ENCODE measurements around the gene LRRC66.

Gene LRRC66

DNA sequence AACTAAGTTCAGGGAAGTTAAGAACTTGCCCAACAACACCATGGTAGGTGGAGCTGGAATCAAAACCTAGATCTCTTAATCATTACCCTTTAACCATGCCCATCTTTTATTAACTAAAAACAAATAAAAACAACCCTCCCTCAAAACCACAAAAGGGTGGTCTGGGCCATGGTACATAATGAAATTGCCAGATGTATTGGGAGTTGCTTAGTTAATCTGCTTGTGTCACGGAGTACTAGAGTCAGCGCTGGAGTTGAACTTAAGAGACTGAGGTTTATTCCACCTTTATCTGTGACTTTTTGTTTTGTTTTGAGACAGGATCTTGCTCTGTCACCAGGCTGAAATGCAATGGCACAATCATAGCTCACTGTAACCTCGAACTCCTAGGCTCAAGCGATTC is 13.3 kb downstream of the LRRC66 start:
- TF ChIP-seq POLR2A (IDR thresholded peaks at IDR 0.05; ENCODE audit: low read depth, low read length): no peak
- no peak for TF ChIP-seq POLR2AphosphoS5 (IDR thresholded peaks at IDR 0.05; ENCODE audit: low read depth, low read length)
- TF ChIP-seq TAF1 (IDR thresholded peaks at IDR 0.05; ENCODE audit: borderline replicate concordance, low read depth, low read length): no peak
- FAIRE-seq: no peak
- DNase-seq (ENCODE audit: insufficient read length): no peak

DNA sequence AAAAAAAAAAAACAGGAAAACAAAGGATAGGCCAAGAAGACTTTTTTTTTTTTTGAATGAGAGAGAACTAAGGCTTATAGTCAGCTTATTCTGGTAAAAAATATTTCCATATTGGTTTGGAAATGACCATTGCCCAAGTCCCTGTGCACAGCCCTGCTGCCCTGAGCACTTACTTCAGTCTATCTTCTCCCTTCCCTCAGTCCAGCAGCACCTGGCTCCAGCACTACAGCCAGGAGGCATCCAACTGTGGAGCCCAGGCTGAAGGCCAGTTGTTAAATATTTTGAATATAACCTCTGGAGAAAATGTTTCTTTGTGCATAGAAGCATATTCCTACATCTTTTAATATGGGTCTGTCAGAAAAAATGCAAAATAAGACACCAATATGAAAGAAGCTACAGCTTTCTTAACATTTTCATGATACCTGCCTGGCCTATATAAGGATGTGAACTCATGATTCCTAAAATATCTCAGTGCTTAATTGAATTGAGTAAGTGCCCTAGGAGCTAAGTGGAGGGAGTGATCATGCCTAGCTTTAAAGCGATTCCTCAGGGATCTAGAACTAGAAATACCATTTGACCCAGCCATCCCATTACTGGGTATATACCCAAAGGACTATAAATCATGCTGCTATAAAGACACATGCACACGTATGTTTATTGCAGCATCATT is 14.4 kb downstream of the LRRC66 start:
- TF ChIP-seq POLR2A (IDR thresholded peaks at IDR 0.05; ENCODE audit: low read depth, low read length): no peak
- TF ChIP-seq POLR2AphosphoS5 (IDR thresholded peaks at IDR 0.05; ENCODE audit: low read depth, low read length): no peak
- TF ChIP-seq TAF1 (IDR thresholded peaks at IDR 0.05; ENCODE audit: borderline replicate concordance, low read depth, low read length): no peak
- no peak for FAIRE-seq
- no peak for DNase-seq (ENCODE audit: insufficient read length)

DNA sequence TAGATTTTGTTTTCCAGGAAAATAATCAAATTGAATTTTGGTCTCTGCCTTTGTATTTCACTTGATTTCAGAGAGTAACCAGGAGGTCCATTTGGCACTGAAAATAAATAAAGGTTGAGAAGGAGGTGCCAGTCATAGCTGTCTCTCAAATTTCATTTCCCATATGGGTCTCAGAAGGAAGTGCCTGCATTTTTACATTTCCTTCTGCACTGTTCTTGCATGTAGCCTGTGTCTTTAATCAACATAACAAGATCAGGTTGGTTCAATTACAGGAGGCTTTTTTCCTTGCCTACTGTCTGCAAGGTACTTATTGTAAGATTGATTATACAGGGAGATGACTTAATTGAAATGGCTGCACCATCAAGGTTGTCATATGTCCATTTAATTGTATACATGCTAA is 15.7 kb downstream of the LRRC66 start:
- FAIRE-seq (no peak), DNase-seq (ENCODE audit: insufficient read length) (no peak)
- TF ChIP-seq POLR2A (IDR thresholded peaks at IDR 0.05; ENCODE audit: low read depth, low read length): no peak
- no peak for TF ChIP-seq POLR2AphosphoS5 (IDR thresholded peaks at IDR 0.05; ENCODE audit: low read depth, low read length)
- TF ChIP-seq TAF1 (IDR thresholded peaks at IDR 0.05; ENCODE audit: borderline replicate concordance, low read depth, low read length): no peak

- TF ChIP-seq POLR2A (IDR thresholded peaks at IDR 0.05; ENCODE audit: low read depth, low read length) (no peak), POLR2AphosphoS5 (IDR thresholded peaks at IDR 0.05; ENCODE audit: low read depth, low read length) (no peak), TAF1 (IDR thresholded peaks at IDR 0.05; ENCODE audit: borderline replicate concordance, low read depth, low read length) (no peak)
- DNase-seq (ENCODE audit: insufficient read length) (no peak), FAIRE-seq (no peak)
These were observed 18.5 kb downstream of the LRRC66 start for GRCh38 chr4:52001616-52002015.

- DNase-seq (ENCODE audit: insufficient read length): no peak
- FAIRE-seq: no peak
- TF ChIP-seq TAF1 (IDR thresholded peaks at IDR 0.05; ENCODE audit: borderline replicate concordance, low read depth, low read length) (no peak), POLR2A (IDR thresholded peaks at IDR 0.05; ENCODE audit: low read depth, low read length) (no peak), POLR2AphosphoS5 (IDR thresholded peaks at IDR 0.05; ENCODE audit: low read depth, low read length) (no peak)
These were observed 20.9 kb downstream of the LRRC66 start for GRCh38 chr4:51999250-51999649.

- TF ChIP-seq TAF1 (IDR thresholded peaks at IDR 0.05; ENCODE audit: borderline replicate concordance, low read depth, low read length): no peak
- no peak for TF ChIP-seq POLR2AphosphoS5 (IDR thresholded peaks at IDR 0.05; ENCODE audit: low read depth, low read length)
- TF ChIP-seq POLR2A (IDR thresholded peaks at IDR 0.05; ENCODE audit: low read depth, low read length): no peak
- no peak for FAIRE-seq
- DNase-seq (ENCODE audit: insufficient read length): no peak
These were observed 21.3 kb downstream of the LRRC66 start for GRCh38 chr4:51998837-51999236.

GRCh38 chr4:51997647-51998046 is 22.5 kb downstream of the LRRC66 start:
- TF ChIP-seq POLR2A (IDR thresholded peaks at IDR 0.05; ENCODE audit: low read depth, low read length) (no peak), TAF1 (IDR thresholded peaks at IDR 0.05; ENCODE audit: borderline replicate concordance, low read depth, low read length) (no peak), POLR2AphosphoS5 (IDR thresholded peaks at IDR 0.05; ENCODE audit: low read depth, low read length) (no peak)
- FAIRE-seq (no peak), DNase-seq (ENCODE audit: insufficient read length) (no peak)

DNA sequence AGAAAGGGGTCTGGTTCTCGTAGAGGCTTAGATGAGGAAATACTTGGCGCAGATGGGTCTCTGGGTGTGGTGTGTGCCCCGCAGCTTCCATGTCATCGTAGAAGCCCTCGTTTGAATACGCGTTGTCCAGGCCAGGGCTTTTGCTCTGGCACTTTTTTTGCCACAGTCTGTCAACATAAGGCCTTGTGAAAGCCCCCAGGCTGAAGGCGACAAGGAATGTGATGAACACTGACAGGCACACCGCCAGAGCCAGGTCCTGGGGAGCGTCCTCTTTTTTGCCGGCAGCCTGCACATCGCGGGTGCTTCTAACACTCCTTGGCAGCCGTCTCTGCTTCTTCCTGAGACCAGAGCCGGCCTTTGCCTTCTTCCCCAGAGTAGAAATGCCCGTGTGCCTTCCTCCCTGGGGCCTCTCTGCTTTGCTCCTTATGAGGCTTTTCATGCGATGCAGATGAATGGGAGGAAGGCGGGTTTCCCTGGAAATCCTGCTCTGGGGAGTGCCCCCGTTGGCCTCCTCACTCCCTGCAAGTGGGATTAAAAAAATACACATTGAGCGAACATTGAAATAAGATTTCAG is 24.4 kb downstream of the LRRC66 start:
- no peak for DNase-seq (ENCODE audit: insufficient read length)
- no peak for FAIRE-seq
- TF ChIP-seq POLR2A (IDR thresholded peaks at IDR 0.05; ENCODE audit: low read depth, low read length) (no peak), POLR2AphosphoS5 (IDR thresholded peaks at IDR 0.05; ENCODE audit: low read depth, low read length) (no peak), TAF1 (IDR thresholded peaks at IDR 0.05; ENCODE audit: borderline replicate concordance, low read depth, low read length) (no peak)

DNA sequence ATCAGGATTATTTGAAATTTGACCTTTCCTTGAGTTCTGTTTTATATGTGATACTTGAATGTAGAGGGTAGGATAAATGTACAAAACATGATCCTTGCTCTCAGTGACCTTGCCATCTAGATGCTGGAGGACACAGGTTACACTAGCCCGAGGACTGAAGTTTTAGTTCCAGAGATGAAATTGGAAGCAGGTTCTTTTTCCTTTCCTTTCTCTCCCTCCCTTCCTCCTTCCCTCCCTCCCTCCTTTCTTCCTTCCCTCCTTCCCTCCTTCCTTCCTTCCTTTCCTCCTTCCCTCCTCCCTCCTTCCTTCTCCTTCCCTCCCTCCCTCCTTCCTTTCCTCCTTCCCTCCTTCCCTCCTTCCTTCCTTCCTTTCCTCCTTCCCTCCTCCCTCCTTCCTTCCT is 54.3 kb downstream of the LRRC66 start:
- no peak for DNase-seq (ENCODE audit: insufficient read length)
- FAIRE-seq: no peak
- no peak for TF ChIP-seq POLR2AphosphoS5 (IDR thresholded peaks at IDR 0.05; ENCODE audit: low read depth, low read length)
- TF ChIP-seq TAF1 (IDR thresholded peaks at IDR 0.05; ENCODE audit: borderline replicate concordance, low read depth, low read length): no peak
- TF ChIP-seq POLR2A (IDR thresholded peaks at IDR 0.05; ENCODE audit: low read depth, low read length): no peak

GRCh38 chr4:51963841-51964517 is 56.2 kb downstream of the LRRC66 start:
- TF ChIP-seq POLR2A (IDR thresholded peaks at IDR 0.05; ENCODE audit: low read depth, low read length): no peak
- no peak for TF ChIP-seq POLR2AphosphoS5 (IDR thresholded peaks at IDR 0.05; ENCODE audit: low read depth, low read length)
- no peak for TF ChIP-seq TAF1 (IDR thresholded peaks at IDR 0.05; ENCODE audit: borderline replicate concordance, low read depth, low read length)
- DNase-seq (ENCODE audit: insufficient read length): no peak
- FAIRE-seq: no peak

GRCh38 chr4:51960486-51960885 is 59.7 kb downstream of the LRRC66 start:
- TF ChIP-seq TAF1 (IDR thresholded peaks at IDR 0.05; ENCODE audit: borderline replicate concordance, low read depth, low read length): no peak
- no peak for TF ChIP-seq POLR2A (IDR thresholded peaks at IDR 0.05; ENCODE audit: low read depth, low read length)
- TF ChIP-seq POLR2AphosphoS5 (IDR thresholded peaks at IDR 0.05; ENCODE audit: low read depth, low read length): no peak
- no peak for FAIRE-seq
- no peak for DNase-seq (ENCODE audit: insufficient read length)

Data from GM12892 (cell line).